ENCODE results near the gene TMEM184A. TPM values are rescaled to one million over a fixed set of nuclear protein-coding genes. Genes with fewer than 3 reads are reported as not detected.

TMEM184A gene
- total and polyA plus RNA-seq, 2 of the 13 experiments (the other 11 are each of a cell fraction or from before 2014, with no cell fraction given) = 9.5 to 20.4 TPM

DNA sequence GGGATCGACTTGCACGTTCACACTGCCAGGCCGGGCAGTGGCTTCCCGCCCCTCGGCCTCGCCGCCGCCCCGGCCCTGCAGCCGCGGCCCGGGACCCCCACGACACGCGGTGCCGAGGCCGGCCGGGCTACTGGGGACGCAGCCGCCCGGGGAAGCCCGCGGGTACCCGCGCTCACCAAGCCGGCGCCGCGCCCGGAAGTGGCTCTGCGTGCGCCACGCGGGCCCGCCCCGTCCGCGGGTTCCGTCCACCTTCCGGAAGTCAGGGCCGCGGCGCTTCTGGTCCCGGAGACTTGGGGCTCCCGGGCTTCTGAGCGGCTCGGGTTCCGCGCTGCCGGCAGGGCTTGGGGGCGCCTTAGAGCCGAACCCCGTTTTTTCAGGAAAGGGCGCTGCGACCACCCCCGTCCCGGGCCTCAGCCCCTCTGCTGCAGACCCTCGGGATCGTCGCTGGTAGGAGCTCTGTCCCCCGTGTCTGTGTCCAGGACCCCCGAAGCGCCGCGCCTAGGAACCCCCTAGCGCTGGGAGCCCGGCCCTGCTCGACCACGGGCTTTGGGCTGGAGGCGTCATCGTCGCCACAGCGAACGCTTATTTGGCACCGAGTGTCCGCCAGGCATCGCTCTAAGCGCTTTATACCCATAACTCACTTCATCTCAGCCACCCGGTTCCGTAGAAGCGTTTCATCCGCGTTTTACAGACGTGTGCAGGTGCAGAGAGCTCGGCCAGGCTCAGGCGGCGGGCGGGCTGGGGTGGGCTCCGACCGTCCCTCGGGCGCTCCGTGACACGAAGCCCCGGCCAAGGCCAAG, 14.0 kb upstream of the TMEM184A start, which contains the start of gene PSMG3 (continued):
- TF ChIP-seq TERF1 (CRISPR knock-in tag; IDR thresholded peaks at IDR 0.05) (no peak), IRF1 (CRISPR knock-in tag; IDR thresholded peaks at IDR 0.05; ENCODE audit: low read depth) (no peak), CCAR2 (optimal IDR thresholded peaks at IDR 0.05; ENCODE audit: low read depth, low read length) (peak; percentile 77), ZMYM2 (CRISPR knock-in tag; IDR thresholded peaks at IDR 0.05) (no peak), PLRG1 (conservative IDR thresholded peaks at IDR 0.05) (no peak), ZNF672 (CRISPR knock-in tag; IDR thresholded peaks at IDR 0.05) (no peak), ZFP62 (CRISPR knock-in tag; IDR thresholded peaks at IDR 0.05) (no peak), ZBTB14 (CRISPR knock-in tag; IDR thresholded peaks at IDR 0.05) (peak; percentile 92), KLF16 (CRISPR knock-in tag; IDR thresholded peaks at IDR 0.05) (peak in 1 of 2 experiments; percentile 85; a peak in 2 of 4 replicates), ZSCAN31 (CRISPR knock-in tag; IDR thresholded peaks at IDR 0.05; ENCODE audit: low read depth) (0 out of 2 replicates have a peak, but pooled peaks have one; percentile 8), LRRFIP1 (CRISPR knock-in tag; conservative IDR thresholded peaks at IDR 0.05) (no peak), TMF1 (CRISPR knock-in tag; IDR thresholded peaks at IDR 0.05; ENCODE audit: low read depth) (no peak), KLF11 (CRISPR knock-in tag; IDR thresholded peaks at IDR 0.05) (no peak), ZNF761 (CRISPR knock-in tag; conservative IDR thresholded peaks at IDR 0.05) (peak; percentile 71; the same call in 1 of the 2 replicates), SRSF4 (IDR thresholded peaks at IDR 0.05; ENCODE audit: low read depth, low read length, poor library complexity, severe bottlenecking) (peak; percentile 71), SNRNP70 (IDR thresholded peaks at IDR 0.05; ENCODE audit: low read depth, low read length) (no peak)
- TF ChIP-seq, protein P1, sequence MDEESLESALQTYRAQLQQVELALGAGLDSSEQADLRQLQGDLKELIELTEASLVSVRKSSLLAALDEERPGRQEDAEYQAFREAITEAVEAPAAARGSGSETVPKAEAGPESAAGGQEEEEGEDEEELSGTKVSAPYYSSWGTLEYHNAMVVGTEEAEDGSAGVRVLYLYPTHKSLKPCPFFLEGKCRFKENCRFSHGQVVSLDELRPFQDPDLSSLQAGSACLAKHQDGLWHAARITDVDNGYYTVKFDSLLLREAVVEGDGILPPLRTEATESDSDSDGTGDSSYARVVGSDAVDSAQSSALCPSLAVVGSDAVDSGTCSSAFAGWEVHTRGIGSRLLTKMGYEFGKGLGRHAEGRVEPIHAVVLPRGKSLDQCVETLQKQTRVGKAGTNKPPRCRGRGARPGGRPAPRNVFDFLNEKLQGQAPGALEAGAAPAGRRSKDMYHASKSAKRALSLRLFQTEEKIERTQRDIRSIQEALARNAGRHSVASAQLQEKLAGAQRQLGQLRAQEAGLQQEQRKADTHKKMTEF (CRISPR knock-in tag; IDR thresholded peaks at IDR 0.05) = peak; percentile 91
- TF ChIP-seq, protein P2, sequence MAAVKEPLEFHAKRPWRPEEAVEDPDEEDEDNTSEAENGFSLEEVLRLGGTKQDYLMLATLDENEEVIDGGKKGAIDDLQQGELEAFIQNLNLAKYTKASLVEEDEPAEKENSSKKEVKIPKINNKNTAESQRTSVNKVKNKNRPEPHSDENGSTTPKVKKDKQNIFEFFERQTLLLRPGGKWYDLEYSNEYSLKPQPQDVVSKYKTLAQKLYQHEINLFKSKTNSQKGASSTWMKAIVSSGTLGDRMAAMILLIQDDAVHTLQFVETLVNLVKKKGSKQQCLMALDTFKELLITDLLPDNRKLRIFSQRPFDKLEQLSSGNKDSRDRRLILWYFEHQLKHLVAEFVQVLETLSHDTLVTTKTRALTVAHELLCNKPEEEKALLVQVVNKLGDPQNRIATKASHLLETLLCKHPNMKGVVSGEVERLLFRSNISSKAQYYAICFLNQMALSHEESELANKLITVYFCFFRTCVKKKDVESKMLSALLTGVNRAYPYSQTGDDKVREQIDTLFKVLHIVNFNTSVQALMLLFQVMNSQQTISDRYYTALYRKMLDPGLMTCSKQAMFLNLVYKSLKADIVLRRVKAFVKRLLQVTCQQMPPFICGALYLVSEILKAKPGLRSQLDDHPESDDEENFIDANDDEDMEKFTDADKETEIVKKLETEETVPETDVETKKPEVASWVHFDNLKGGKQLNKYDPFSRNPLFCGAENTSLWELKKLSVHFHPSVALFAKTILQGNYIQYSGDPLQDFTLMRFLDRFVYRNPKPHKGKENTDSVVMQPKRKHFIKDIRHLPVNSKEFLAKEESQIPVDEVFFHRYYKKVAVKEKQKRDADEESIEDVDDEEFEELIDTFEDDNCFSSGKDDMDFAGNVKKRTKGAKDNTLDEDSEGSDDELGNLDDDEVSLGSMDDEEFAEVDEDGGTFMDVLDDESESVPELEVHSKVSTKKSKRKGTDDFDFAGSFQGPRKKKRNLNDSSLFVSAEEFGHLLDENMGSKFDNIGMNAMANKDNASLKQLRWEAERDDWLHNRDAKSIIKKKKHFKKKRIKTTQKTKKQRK (IDR thresholded peaks at IDR 0.05; ENCODE audit: low read length) = no peak

Data from HepG2 (cell line).